ENCODE results near the gene AP2A1.

AP2A1 gene

DNA sequence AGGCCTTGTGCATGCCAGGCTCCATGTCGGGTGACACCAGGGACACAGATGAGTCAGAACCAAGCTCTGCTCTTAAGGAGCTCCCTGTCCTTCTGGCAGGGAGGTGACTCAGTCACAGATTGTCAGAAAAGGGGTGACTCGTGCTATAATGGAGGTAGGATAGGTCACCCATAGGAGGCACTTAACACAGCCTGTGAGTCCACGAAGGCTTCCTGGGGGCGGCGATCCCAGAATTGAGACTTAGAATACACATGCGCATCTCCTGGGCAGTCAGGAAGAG, 26.7 kb downstream of the AP2A1 start:
- no peak for DNase-seq (ENCODE audit: low read depth)

DNA sequence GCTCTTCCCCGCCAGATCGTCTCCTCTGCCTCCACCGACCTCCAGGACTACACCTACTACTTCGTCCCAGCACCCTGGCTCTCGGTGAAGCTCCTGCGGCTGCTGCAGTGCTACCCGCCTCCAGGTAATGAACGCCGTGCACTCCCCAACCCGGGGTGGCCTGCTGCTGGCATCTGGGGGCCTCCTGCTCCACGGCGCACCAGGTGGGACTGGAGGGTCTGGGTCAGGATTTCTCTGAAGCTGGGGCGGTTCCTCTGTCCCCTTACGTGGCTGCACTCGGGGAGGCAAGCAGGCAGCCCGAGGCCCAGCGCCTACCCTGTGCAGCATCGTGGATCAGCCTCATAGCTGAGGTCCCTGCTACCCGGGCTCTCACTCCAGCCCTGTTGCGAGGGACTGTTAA, 28.8 kb downstream of the AP2A1 start:
- no peak for DNase-seq (ENCODE audit: low read depth)

DNA sequence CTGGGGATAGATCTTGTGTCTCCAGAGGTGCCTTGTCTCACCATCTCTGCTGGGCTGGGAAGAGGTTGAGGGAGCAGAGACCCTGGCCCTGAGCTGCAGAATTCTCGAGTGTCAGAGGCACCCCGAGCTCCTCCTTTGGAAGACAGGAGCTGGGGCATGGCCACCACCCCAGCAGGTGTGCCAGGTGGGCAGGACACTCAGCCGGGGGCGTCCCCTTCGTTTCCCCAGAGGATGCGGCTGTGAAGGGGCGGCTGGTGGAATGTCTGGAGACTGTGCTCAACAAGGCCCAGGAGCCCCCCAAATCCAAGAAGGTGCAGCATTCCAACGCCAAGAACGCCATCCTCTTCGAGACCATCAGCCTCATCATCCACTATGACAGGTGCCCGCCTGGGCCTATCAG, 31.8 kb downstream of the AP2A1 start:
- no peak for DNase-seq (ENCODE audit: low read depth)

DNA sequence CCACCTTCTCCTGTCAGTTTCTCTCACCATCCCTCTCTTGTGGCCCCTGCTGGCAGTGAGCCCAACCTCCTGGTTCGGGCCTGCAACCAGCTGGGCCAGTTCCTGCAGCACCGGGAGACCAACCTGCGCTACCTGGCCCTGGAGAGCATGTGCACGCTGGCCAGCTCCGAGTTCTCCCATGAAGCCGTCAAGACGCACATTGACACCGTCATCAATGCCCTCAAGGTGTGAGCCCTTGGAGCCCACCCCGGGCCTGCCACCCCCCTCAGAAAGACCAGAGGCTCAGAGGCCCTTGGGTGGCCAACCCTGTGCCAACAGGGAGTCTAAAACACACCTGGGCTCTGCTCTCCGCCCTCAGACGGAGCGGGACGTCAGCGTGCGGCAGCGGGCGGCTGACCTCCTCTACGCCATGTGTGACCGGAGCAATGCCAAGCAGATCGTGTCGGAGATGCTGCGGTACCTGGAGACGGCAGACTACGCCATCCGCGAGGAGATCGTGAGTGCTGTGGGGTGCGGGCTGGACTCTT, 32.5 kb downstream of the AP2A1 start:
- no peak for DNase-seq (ENCODE audit: low read depth)

DNA sequence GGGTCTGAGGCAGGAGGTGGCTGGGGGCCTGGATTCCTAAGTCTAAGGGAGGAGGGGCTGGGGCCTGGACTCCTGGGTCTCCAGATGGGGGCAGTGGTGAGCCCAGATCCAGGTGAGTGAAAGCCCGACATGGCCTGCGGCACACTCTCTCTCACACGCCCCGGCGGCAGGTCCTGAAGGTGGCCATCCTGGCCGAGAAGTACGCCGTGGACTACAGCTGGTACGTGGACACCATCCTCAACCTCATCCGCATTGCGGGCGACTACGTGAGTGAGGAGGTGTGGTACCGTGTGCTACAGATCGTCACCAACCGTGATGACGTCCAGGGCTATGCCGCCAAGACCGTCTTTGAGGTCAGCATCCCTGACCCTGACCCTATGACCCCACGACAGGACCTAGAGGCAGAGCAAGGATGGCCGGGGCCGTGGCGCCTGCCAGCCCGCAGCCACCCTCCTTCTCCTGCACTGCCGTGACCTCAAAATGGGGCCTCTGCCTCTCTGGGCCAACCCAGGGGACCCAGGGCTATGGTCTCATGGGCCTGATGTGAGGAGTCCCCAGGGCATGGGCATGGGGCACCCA, 33.1 kb downstream of the AP2A1 start:
- no peak for DNase-seq (ENCODE audit: low read depth)

DNA sequence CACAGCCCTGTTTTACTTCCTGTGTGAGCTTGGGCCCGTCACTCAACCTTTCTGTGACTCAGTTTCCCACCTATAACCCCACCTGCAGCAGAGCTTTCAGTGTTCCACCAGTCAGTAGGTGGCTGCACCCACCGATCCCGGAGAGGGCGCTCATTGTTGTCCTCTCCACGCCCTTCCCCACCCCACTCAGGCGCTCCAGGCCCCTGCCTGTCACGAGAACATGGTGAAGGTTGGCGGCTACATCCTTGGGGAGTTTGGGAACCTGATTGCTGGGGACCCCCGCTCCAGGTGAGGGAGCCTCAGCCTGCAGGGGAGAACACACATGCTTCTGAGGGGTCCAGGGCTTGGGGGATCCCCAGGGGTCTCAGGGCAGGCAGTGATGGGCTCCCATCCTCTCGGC, 34.0 kb downstream of the AP2A1 start:
- DNase-seq (ENCODE audit: low read depth), result no peak

DNA sequence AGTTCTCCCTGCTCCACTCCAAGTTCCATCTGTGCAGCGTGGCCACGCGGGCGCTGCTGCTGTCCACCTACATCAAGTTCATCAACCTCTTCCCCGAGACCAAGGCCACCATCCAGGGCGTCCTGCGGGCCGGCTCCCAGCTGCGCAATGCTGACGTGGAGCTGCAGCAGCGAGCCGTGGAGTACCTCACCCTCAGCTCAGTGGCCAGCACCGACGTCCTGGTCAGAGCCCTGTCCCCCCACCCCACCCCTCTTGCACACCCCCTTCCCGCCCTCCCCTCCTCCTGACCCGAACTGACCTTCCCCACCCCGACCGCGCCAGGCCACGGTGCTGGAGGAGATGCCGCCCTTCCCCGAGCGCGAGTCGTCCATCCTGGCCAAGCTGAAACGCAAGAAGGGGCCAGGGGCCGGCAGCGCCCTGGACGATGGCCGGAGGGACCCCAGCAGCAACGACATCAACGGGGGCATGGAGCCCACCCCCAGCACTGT, 34.6 kb downstream of the AP2A1 start:
- DNase-seq (ENCODE audit: low read depth), result no peak

DNA sequence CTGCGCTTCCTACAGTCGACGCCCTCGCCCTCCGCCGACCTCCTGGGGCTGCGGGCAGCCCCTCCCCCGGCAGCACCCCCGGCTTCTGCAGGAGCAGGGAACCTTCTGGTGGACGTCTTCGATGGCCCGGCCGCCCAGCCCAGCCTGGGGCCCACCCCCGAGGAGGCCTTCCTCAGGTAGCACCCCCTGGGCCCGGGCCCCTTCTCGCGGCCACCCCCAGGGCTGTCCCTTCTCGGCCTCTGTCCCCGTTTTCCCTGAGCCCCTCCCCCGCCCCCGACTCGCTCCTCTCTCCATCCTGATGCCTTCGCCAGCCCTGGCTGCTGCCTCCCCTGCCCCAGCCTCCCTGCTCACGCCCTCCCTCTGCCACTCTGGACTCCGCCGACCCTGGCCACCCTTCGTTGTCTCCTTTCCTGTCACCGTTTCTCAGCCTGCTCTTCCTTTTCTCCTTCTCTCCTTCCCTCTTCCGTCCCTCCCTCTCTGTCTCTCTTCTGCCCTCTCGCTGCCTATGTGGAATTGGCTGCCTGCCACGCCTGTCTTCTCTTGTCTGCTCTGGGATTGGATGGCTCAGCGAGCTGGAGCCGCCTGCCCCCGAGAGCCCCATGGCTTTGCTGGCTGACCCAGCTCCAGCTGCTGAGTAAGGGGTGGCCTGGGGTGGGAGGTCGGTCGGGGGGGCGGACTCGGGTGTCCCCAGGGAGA, 35.3 kb downstream of the AP2A1 start:
- DNase-seq (ENCODE audit: low read depth), result no peak

DNA sequence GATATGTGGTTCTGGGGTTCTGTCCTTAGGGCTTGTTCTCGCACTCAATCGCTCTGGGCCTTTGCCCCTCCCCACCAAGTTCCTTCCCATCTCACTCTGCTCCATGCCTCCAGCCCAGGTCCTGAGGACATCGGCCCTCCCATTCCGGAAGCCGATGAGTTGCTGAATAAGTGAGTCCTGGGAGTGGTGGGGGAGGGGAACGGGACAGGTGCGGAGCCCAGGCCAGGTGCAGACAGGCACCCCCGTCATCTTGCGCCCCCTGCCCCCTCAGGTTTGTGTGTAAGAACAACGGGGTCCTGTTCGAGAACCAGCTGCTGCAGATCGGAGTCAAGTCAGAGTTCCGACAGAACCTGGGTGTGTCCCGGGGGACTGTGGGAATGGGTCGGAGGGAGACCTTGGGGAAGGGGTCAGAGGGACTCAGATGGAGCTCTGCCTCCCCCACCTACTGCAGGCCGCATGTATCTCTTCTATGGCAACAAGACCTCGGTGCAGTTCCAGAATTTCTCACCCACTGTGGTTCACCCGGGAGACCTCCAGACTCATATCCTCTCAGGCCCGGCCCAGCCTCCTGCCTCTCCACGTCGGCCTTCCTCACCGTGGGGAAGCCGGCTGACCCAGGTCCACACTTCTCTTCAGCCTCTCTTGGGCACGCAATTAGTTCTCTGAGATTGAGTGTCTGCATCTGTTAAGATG, 36.2 kb downstream of the AP2A1 start:
- no peak for DNase-seq (ENCODE audit: low read depth)

DNA sequence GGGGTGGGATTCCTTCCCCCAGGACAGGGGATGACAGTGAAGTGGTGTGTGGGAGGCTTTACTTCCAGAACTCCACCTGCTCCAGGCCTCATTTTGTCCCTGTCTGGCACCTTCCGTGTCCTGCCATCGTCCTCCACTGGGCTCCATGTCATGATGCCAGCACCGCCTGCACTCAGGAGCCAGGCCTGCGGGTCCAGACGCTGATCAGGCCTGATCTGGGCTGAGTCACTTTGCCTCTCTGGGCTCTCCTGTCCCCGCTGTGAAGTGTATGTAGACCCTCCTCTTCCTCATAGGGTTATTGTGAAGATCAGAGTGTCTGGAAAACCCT, 36.7 kb downstream of the AP2A1 start:
- no peak for DNase-seq (ENCODE audit: low read depth)

DNA sequence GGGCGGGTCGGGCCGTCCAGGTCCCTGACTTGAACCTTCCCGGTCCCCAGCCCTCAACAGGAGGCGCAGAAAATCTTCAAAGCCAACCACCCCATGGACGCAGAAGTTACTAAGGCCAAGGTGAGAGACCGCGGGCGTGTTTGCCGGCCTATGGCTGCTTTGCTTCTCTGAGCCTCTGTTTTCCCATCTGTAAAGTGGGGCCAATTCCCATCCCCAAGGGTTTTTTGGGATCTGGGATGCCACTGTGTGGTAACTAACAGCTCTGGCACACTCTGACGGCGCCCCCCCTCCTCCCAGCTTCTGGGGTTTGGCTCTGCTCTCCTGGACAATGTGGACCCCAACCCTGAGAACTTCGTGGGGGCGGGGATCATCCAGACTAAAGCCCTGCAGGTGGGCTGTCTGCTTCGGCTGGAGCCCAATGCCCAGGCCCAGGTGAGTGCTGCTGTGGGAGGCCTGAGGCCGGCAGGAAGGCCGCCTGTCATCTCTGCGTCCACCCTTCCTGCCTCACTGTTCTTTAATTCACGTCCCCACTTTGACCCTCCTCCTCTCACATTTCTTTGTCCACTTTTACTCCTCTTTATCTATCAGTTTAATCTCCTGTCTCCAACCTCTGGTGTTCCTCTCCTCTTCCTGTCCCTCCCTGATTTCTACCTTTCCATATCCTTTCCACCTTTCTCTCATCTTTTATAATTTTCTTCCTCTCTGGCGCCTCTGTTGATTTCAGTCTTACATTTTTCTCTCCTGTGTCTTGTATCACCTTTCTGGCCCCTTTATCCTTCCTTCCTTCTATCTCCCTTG, 39.2 kb downstream of the AP2A1 start:
- DNase-seq (ENCODE audit: low read depth), result no peak

DNA sequence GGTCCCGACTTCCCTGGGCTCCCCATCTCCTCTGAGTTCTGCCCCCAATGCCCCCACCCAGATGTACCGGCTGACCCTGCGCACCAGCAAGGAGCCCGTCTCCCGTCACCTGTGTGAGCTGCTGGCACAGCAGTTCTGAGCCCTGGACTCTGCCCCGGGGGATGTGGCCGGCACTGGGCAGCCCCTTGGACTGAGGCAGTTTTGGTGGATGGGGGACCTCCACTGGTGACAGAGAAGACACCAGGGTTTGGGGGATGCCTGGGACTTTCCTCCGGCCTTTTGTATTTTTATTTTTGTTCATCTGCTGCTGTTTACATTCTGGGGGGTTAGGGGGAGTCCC, 39.8 kb downstream of the AP2A1 start:
- DNase-seq (ENCODE audit: low read depth), result no peak

DNA sequence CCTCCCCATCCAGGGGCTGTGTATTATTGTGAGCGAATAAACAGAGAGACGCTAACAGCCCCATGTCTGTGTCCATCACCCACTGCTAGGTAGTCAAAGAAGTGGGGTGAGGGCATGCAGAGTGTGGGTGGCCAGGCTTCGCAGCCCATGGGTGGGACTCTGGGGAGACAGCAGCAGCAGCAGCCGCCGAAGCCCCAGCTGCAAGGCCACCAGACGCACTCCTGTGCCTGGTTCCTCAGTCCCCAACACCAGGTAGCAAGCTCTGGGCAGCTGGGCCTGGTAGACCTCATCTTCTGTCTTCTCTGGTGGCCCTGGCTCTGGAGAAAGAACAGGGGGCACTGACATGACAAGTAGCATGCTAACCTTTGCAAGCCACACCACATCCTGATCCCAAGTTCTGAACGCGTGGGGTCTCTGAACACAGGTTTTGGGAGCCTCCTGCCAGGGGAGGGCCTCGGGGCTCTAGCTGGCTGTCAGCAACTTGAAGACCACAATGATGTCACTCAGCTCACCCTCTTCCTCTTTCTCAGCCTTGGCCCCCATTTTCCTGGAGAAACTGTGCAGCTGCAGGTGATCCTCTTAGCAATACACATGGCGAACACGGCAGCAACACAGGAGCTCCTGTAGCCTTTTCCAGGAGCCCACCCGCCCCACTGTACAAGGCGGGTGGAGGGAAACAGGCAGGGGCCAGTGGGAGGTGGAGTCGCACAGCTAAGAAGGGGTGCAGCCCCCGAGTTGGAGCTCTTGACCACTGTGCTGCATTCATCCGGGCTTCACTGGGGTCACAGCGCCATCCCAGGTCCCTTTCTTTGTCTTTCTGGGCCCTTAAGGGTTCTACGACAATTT, 40.5 kb downstream of the AP2A1 start:
- DNase-seq (ENCODE audit: low read depth), result no peak

DNA sequence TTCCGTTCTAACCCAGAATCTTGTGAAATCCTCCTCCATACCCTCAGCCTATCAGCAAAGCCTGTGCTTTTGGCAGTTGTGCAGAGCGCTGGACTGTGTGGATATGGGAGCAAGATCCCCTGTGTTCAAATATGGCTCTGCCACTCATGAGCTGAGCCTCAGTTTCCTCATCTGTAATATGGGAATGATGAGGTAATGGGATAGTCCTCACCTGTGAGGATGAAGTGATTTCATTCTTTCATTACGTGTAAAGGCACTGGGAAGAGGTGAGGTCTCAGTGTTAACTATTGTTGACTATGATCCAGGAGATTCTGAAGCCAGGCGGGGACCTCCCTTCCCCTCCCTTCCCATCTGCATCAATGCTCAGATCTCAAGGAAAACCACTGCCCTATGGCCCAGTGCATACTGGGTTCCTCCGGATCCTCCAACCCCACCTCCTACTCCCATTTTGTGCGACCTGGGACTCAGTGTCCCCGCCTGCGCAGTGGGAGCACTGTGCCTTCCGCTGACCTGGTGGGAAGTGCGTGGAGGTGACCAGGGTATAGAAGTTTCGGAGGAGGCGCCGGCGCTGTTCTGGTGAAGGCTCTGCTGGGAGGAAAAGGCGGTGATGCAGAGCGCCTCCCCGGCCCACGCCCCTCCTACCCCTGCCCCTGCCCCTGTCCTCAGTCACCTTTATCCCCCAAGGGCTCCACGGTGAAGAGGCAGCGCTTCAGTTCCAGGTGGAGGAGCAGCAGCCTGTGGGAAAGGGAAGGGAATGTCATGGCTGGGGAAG, 41.3 kb downstream of the AP2A1 start:
- DNase-seq (ENCODE audit: low read depth), result no peak

DNA sequence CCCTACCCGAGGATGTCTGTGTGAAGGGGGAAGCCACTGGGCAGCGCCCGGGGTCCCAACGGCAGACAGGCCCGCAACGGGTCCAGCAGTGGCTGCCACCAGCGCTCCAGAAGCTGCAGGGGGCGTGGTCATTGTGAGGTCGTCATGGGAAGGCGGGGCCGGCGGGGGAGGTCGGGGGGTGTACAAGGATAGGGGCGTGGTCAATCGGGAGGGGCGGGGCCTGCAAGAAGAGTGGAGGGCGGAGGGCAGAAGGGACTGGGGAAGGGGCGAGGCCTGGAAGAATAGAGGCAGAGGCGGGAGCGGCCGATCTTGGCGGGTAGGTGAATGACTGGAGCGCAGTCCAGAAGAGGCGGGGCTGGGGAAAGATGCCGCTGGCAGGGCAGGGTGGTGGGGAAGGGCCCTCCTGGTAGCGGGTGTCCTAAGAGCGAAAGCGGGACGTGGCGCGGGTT, 41.9 kb downstream of the AP2A1 start:
- peak; percentile 78 for DNase-seq (ENCODE audit: low read depth)

DNA sequence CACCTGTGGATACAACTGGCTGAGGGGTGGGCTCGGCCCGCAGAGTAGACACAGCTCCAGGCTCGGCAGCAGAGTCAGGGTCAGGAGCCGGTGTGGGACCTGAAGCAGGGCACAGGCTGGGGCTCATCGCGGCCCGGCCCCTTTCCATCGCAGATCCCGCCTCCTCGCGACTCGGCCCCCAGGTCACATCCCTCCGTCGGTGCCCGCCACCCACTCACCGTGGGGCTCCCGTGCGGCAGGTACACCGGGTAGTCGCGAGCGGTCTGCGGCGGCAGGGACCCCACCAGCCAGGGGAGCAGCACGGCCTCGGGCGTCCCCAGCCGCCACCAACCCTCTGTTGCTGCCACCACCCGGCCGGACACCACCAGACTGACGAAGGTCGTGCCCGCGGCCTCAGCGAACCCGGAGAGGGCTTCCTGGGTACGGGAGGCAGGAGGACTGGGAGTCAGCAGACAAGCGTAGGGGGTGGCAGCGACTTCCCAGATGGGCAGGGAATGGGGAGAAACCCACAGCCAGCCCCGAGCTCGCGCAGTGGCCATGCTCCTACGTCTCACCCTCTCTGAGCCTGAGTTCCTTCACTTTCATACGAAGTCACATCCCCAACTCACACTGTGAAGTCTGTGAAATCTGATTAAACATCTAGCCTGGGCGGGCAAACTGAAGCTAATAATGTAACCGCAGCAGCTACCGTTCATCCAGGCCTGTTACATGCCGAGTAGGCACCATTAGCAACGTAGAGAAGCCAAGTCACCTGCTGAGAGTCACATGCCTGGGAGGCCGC, 42.5 kb downstream of the AP2A1 start:
- peak; percentile 36 for DNase-seq (ENCODE audit: low read depth)

DNA sequence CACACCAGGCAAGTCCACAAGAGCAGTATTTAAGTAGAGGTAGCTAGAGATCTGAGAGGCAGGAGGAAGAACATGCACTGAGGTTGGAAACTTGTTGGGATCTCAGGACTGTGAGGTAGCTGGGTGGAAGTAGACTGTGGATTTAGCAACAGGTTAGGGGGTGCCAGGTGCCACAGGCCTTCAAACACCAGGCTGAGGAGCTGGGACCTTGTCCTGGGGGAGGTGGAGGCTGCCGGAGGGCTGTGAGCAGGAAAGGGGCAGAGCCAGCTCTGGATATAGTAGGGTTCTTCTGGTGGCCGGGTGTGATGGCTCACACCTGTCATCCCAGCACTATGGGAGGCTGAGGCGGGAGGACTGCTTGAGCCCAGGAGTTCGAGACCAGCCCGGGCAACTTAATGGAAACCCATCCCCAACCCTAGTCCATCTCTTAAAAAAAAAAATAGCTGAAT, 43.2 kb downstream of the AP2A1 start:
- no peak for DNase-seq (ENCODE audit: low read depth)

DNA sequence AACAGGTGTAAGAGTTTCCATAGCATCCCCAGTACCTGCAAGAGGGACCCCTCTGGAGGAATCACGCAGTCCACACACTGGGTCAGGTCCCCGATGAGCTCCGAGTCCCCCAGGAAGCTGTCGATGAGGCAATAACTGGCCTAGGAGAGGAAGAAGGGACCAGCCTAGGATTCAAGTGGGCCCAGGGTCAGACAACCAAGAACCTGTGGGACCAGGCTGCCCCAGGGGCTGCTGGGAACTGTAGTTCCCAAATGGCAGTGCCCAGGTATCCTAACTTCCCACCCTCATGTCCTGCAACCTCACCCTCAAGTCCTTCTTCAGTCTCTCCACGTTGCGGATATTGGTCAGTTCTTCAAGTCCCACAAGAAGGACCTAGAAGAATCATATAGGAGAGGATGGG, 44.5 kb downstream of the AP2A1 start:
- no peak for DNase-seq (ENCODE audit: low read depth)

DNA sequence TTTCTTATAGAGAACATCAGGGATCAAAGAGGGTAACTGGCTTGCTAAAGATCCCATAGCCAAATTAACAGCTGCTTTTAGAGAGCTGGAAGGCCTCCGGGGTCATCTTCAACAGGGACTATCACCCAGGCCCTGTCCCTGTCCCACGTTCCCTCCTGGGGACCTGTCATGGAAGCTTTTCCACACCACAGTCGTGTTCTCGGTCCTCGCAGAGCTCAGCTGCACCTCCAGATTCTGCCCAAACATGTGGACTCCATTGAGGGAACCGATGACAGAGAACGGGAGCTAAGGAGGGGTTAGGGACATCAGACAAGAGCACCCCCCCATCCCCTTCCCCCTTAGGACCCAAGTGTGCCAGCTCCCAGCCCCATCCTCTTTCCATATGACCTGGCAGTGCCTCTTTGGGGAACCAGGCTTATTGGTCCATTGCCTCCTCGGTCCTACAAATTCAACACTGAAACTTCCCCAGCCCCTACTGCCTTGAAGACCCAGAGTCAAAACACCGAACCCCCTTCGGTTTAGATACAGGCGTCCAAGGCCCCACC, 45.7 kb downstream of the AP2A1 start:
- DNase-seq (ENCODE audit: low read depth), result no peak

Data from activated T-cell treated with anti-CD3 and anti-CD28 coated beads for 48 hours (primary cell).